Measurements from ENCODE around the gene MACROD2. TPM values are rescaled to one million over a fixed set of nuclear protein-coding genes. Genes with fewer than 3 reads are reported as not detected.

MACROD2 gene
- total RNA-seq, 4 donors from 2014 or later, result 4.6 to 33.0 (median 8.3) TPM

- H3K27ac ChIP-seq, result no peak overlapping the region
- H3K36me3 ChIP-seq, result no peaks in the 10 kb centered on the region
- TF ChIP-seq POLR2A (IDR thresholded peaks at IDR 0.05), result no peak
- in situ Hi-C loops (cut with MboI; ENCODE audit: low pct_ligation_motif_present in 1 of 4, low pct_unique_long_range_greater_than_20kb in 1 of 4, low sequenced_read_pairs in 3 of 4) (no loop called here), intact Hi-C loops (cut with DNase I; ENCODE audit: low total_unique reads) (no loop called here)
- 80 to 83% methylated on average over 3 of the region's 3 CpGs for WGBS, 2 donors (ENCODE audit: low coverage in 1 of 2)
- no peak overlapping the region for H3K4me3 ChIP-seq
- no peaks in the 10 kb centered on the region for H3K27me3 ChIP-seq
- peaks cover 0 to 24% (median 12%) of the 10 kb centered on the region in 4 donors for H3K4me1 ChIP-seq
- peaks cover 0 to 8% of the 10 kb centered on the region in 2 donors for H3K9me3 ChIP-seq
- no peak for DNase-seq
Observed at GRCh38 chr20:14984305-14984704, 989.0 kb downstream of the MACROD2 start.

- DNase-seq, result no peak
- peaks cover 0 to 19% (median 12%) of the 10 kb centered on the region in 4 donors for H3K4me1 ChIP-seq
- intact Hi-C loops (cut with DNase I; ENCODE audit: low total_unique reads) (no loop called here), in situ Hi-C loops (cut with MboI; ENCODE audit: low pct_ligation_motif_present in 1 of 4, low pct_unique_long_range_greater_than_20kb in 1 of 4, low sequenced_read_pairs in 3 of 4) (no loop called here)
- no peaks in the 10 kb centered on the region for H3K36me3 ChIP-seq
- H3K27me3 ChIP-seq, result no peaks in the 10 kb centered on the region
- WGBS, 2 donors (ENCODE audit: low coverage in 1 of 2), result 59 to 100% methylated on average over 1 to 4 of the region's 4 CpGs
- peak overlapping the region; percentile 39 to 74 (median 63) for H3K27ac ChIP-seq
- H3K4me3 ChIP-seq, result no peak overlapping the region
- peaks cover 0 to 8% of the 10 kb centered on the region in 2 donors for H3K9me3 ChIP-seq
- TF ChIP-seq POLR2AphosphoS5 (IDR thresholded peaks at IDR 0.05), result no peak
- no peak for TF ChIP-seq CTCF (IDR thresholded peaks at IDR 0.05)
- no peak for TF ChIP-seq POLR2A (IDR thresholded peaks at IDR 0.05)
- no peak for TF ChIP-seq EP300 (IDR thresholded peaks at IDR 0.05; ENCODE audit: low read depth)
Observed at GRCh38 chr20:14984768-14985622, 989.7 kb downstream of the MACROD2 start.

- Histone ChIP-seq H3K36me3 (no peaks in the 10 kb centered on the region), H3K27me3 (no peaks in the 10 kb centered on the region), H3K4me1 (peaks cover 0 to 19% (median 12%) of the 10 kb centered on the region in 4 donors), H3K27ac (peak overlapping the region; percentile 39 to 74 (median 68)), H3K4me3 (no peak overlapping the region), H3K9me3 (peaks cover 0 to 8% of the 10 kb centered on the region in 2 donors)
- in situ Hi-C loops (cut with MboI; ENCODE audit: low pct_ligation_motif_present in 1 of 4, low pct_unique_long_range_greater_than_20kb in 1 of 4, low sequenced_read_pairs in 3 of 4) (no loop called here), intact Hi-C loops (cut with DNase I; ENCODE audit: low total_unique reads) (no loop called here)
- WGBS, 2 donors (ENCODE audit: low coverage in 1 of 2), result 28 to 35% methylated on average over 2 to 4 of the region's 4 CpGs
- peak in 2 of 3 donors; percentile 43 to 62 for TF ChIP-seq POLR2AphosphoS5 (IDR thresholded peaks at IDR 0.05)
- TF ChIP-seq CTCF (IDR thresholded peaks at IDR 0.05), result no peak
- peak; percentile 88 for DNase-seq
Observed at GRCh38 chr20:14986026-14986655, 990.8 kb downstream of the MACROD2 start.

GRCh38 chr20:14986656-14987055 lies 991.3 kb downstream of the MACROD2 start:
- Histone ChIP-seq H3K9me3 (peaks cover 0 to 8% of the 10 kb centered on the region in 2 donors), H3K4me3 (no peak overlapping the region), H3K27me3 (no peaks in the 10 kb centered on the region), H3K27ac (peak overlapping the region; percentile 17 to 68 (median 56)), H3K36me3 (no peaks in the 10 kb centered on the region), H3K4me1 (peaks cover 0 to 19% (median 12%) of the 10 kb centered on the region in 4 donors)
- in situ Hi-C loops (cut with MboI; ENCODE audit: low pct_ligation_motif_present in 1 of 4, low pct_unique_long_range_greater_than_20kb in 1 of 4, low sequenced_read_pairs in 3 of 4) (no loop called here), intact Hi-C loops (cut with DNase I; ENCODE audit: low total_unique reads) (no loop called here)
- DNase-seq, result no peak
- no peak for TF ChIP-seq EP300 (IDR thresholded peaks at IDR 0.05; ENCODE audit: low read depth)
- TF ChIP-seq POLR2AphosphoS5 (IDR thresholded peaks at IDR 0.05), result no peak
- TF ChIP-seq POLR2A (IDR thresholded peaks at IDR 0.05), result no peak
- TF ChIP-seq CTCF (IDR thresholded peaks at IDR 0.05), result no peak
- WGBS, 2 donors (ENCODE audit: low coverage in 1 of 2), result 50 to 70% methylated on average over 1 to 7 of the region's 7 CpGs
